ENCODE results near the gene BCL3.
A peak's percentile ranks its signal among the peaks of the same experiment; 100 is the strongest.

BCL3 gene

DNA sequence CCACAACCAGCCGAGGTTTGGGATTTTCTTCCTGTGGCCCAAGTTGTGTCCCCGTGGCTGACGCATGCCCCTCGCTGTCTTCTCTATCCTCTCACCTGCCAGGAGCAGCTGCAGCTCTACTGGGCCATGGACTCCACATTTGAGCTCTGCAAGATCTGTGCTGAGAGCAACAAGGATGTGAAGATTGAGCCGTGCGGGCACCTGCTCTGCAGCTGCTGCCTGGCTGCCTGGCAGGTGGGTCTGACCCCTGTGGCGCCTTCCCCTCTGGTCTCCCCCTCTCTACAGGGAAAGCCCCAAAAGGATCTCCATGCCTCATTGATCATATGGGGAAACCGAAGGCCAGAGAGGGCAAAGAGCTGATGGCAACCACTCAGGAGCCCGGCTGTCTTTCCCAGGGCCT, 43.8 kb downstream of the BCL3 start:
- no peak for DNase-seq (ENCODE audit: low read depth)

GRCh38 chr19:44794610-44795009, 46.1 kb downstream of the BCL3 start:
- DNase-seq (ENCODE audit: low read depth): no peak

DNA sequence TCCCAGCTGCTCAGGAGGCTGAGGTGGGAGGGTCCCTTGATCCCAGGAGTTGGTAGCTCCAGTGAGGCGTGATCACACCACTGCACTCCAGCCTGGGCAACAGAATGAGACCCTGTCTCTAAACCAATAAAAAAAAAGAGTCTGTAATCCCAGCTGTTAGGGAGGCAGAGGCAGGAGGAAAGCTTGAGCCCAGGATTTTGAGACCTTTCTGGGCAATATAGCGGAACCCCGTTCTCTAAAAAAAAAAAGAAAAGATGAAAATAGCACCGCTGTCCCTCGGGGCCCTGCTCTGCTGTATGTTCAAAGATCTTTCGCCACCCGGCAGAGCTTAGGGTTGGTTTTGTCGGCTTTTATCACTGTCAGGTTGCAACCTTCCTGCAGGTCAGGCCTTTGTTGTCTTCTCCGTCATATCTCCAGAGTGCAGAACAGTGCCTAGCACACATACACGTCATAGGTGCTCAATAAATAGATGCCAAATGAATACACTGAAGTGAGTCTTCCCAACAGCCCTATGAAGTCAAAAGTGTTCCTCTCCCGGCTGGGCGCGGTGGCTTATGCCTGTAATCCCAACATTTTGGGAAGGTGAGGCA, 47.0 kb downstream of the BCL3 start:
- no peak for DNase-seq (ENCODE audit: low read depth)

- no peak for DNase-seq (ENCODE audit: low read depth)
Observed at GRCh38 chr19:44796701-44797115, 48.2 kb downstream of the BCL3 start.

- no peak for DNase-seq (ENCODE audit: low read depth)
Observed at GRCh38 chr19:44799627-44800346, 51.3 kb downstream of the BCL3 start.

- peak; percentile 69 for DNase-seq (ENCODE audit: low read depth)
Observed at GRCh38 chr19:44800461-44800860, 52.0 kb downstream of the BCL3 start.

DNA sequence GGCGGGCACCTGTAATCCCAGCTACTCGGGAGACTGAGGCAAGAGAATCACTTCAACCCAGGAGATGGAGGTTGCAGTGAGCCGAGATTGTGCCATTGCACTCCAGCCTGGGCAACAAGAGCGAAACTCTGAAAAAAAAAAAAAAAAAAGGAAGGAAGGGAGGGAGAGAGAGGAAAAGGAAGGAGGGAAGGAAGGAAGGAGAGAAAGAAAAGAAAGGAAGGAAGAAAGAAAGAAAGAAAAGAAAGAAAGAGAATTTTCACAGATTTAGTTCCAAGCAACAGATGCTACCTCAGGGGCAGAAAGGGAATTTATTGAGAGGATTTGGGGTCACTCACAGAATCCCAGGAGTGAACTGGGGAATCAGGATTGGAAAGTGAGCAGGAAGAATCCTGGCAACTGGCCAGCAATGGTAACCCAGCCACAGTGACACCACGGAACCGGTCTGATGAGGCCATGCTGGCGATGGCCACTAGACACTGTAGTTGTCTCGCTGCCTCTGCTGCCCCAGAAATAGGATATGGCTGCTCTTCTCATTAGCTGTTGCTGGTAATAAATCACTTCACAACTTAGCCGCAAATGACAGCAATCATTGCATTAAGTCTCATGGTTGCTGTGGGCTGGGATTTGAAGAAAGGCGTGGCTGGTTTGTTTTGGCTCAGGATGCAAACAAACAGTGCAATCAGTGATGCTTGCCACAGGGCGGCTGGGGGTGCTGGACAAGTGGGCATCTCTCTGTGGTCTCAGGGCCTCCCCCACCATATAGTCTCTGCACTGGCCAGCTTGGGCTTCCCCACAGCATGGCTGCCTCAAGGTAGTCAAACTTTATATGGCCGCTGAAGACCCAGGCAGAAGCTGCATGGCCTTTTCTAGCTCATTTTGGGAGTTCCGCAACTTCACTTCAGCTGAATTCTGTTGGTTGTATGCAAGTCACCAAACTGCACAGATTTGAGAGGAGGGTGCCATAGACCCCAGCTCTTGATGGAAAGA, 55.2 kb downstream of the BCL3 start:
- DNase-seq (ENCODE audit: low read depth): no peak

GRCh38 chr19:44806291-44806690, 57.8 kb downstream of the BCL3 start:
- no peak for DNase-seq (ENCODE audit: low read depth)

DNA sequence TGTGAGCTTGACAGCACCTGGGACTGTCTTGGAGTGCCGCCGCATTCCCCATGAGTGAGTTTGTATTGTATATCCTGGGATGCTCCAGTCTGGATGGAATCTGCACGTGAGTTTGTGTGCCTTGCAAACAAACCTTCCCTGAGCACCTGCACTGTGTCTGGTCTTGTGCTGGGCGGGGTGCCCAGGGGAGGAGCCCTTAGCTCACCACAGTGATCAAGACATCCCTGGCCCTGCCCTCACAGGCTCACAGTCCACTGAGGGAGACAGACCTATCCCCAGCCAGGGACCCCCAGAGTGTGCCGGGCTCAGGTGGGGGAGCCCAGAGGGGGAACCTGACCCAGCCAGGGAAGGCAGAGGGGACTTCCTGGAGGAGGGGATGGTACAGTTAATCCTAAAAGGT, 58.7 kb downstream of the BCL3 start:
- no peak for DNase-seq (ENCODE audit: low read depth)

DNA sequence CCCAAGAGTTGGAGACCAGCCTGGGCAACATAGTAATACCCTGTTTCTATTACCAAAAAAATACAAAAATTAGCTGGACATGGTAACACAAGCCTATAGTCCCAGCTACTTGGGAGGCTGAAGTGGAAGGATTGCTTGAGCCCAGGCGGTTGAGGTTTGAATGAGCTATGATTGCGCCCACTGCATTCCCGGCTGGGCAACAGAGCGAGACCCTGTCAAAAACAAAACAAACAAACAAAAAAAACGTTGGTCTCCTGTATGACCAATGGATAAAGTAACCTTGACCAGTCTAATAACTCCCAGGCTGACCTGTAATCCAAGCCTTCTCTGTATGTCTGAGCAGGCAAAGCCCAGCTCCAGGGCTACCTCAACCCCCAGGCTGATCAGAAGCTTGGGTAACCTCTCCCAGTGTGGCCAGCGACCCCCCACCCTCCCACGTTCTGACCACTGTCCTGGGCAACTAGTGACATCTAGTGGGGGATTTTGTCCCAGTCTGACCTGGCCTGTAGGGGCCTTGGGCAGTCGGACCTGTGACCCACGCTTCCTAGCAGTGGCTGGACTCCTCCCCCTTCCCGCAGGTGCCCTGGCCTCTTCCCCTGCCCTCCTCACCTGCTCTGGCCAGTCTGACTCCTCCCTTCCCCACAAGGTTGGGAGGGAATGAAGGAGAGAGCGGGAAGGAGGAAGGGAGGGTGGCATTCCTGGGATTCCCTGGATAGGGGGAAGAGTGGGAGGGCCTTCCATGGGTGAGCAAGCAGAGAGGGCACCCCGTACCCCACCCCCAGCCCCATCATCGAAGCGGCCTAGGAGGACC, 59.3 kb downstream of the BCL3 start:
- no peak for DNase-seq (ENCODE audit: low read depth)

DNA sequence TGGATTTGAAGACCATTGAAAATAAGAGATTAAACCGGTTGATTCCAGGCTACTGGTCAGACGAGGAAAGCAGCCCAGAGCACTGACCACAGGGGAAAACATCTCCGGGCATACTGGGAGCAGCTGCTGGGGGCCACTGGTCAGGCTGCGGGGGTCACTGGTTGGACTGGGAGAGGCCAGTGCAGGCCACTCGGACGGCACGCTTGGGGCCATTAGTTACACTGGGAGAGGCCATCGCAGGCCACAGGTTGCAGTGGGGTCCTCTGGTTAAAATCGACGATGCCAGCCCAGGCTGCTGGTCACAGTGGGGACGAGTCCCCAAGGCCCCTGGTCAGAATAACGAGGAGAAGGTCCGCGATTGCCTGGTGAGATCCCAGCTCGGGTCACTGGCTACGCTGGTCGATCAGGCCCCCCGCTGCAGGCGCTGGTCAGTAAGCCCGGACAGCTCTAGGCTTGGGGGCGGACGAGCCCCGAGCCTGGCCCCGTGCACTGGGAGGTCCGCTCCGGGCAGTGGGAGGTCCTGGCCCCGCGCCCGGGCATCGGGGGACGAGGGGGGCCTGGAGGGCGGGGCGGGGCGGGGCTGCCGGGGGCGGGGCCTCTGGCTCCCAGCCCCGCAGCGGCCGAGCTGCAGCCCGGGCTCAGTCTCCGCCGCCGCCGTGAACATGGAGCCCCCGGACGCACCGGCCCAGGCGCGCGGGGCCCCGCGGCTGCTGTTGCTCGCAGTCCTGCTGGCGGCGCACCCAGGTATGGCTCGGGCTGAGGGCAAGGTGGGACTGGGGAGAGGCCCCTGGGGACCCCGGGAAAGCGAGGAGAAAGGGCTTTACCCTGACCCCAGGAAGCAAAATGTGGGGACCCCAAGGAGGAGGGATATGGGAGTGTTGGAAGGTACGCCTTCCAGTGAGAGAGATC, 60.2 kb downstream of the BCL3 start, which contains the start of gene BCAM:
TSS of gene BCAM (plus strand) at position 641 of the 909 bp plus-strand sequence. CDS start at position 663, 22 bp downstream.
- DNase-seq (ENCODE audit: low read depth): no peak

Data from stimulated activated CD8-positive, alpha-beta memory T cell treated with anti-CD3 and anti-CD28 coated beads, Interleukin-12 subunit alpha, Interleukin-12 subunit beta, amount 100 ng/mL, for 1 hour (primary cell).